GM20000 (cell line): Measurements from ENCODE around the gene DEFB114.
"Not testable (repeated sequence)": the region's sequence is repeated elsewhere in the genome, so short reads cannot be mapped to it uniquely, and the experiment has no call there.

Source experiments
- DNase-seq: peaks from one replicate; pipeline ENCODE4 v3.0.0; 2012; ENCODE audit warnings: low spot score
- CTCF ChIP-seq: IDR thresholded peaks from 2 replicates; pipeline ENCODE4 v1.5.1; 2012; ENCODE audit warnings: mild to moderate bottlenecking, control low read depth; ENCODE audit errors: extremely low read depth, missing control alignments

DEFB114 gene

GRCh38 chr6:49958180-49958579 is 5.8 kb downstream of the DEFB114 start:
- no peak for TF ChIP-seq CTCF
- DNase-seq, result no peak

- no peak for TF ChIP-seq CTCF
Measured at GRCh38 chr6:49955847-49956246, 8.1 kb downstream of the DEFB114 start.

GRCh38 chr6:49951926-49952325 is 12.0 kb downstream of the DEFB114 start:
- TF ChIP-seq CTCF, result no peak

More at GRCh38 chr6:49955847-49956246, 8.1 kb downstream of the DEFB114 start:
- DNase-seq, result no peak

GRCh38 chr6:49950415-49950751 is 13.6 kb downstream of the DEFB114 start:
- TF ChIP-seq CTCF, result no peak
- DNase-seq, result no peak

More at GRCh38 chr6:49951926-49952325, 12.0 kb downstream of the DEFB114 start:
- no peak for DNase-seq

- DNase-seq, result no peak
- no peak for TF ChIP-seq CTCF
Measured at GRCh38 chr6:49949062-49949461, 14.9 kb downstream of the DEFB114 start.

- no peak for TF ChIP-seq CTCF
- no peak for DNase-seq
Measured at GRCh38 chr6:49946835-49947234, 17.1 kb downstream of the DEFB114 start.

GRCh38 chr6:49944068-49944467 is 19.9 kb downstream of the DEFB114 start:
- not testable (repeated sequence) for DNase-seq

- DNase-seq, result no peak
- no peak for TF ChIP-seq CTCF
Measured at GRCh38 chr6:49939993-49940498, 23.9 kb downstream of the DEFB114 start.
